ENCODE data around the gene DAZAP1. TPM values are rescaled to one million over a fixed set of nuclear protein-coding genes. Genes with fewer than 3 reads are reported as not detected.
A peak's percentile ranks its signal among the peaks of the same experiment; 100 is the strongest.

The DAZAP1 gene
- total RNA-seq, 1 experiment from 2014 or later = 144 TPM

GRCh38 chr19:1395194-1396018 lies 12.0 kb upstream of the DAZAP1 start:
- TF ChIP-seq EZH2 (IDR thresholded peaks at IDR 0.05; ENCODE audit: low read depth) = no peak
- no peak for TF ChIP-seq CTCF (conservative IDR thresholded peaks at IDR 0.05)
- no peaks in the 10 kb centered on the region for H3K9me3 ChIP-seq (ENCODE audit: insufficient read depth, low read depth)
- H3K4me3 ChIP-seq = no peak overlapping the region
- no peak overlapping the region for H3K4me2 ChIP-seq
- H3F3A ChIP-seq (ENCODE audit: insufficient read depth, low read depth) = no peaks in the 10 kb centered on the region
- H3K27ac ChIP-seq = no peak overlapping the region
- H3K4me1 ChIP-seq (replicated peaks; ENCODE audit: insufficient read depth) = no peaks in the 10 kb centered on the region
- no peaks in the 10 kb centered on the region for H3K36me3 ChIP-seq (ENCODE audit: low read depth)
- ChIA-PET POLR2A (ENCODE audit: unreplicated experiment) (no interaction called here), CTCF (no interaction called here)
- no peak overlapping the region for H2AFZ ChIP-seq
- H3K79me2 ChIP-seq (ENCODE audit: low read depth) = no peaks in the 10 kb centered on the region
- DNase-seq = no peak
- TSS peak; percentile 33 for BruUV-seq (replicated peaks)
- intact Hi-C loops (cut with micrococcal nuclease; ENCODE audit: unreplicated experiment) = no loop called here
- no peaks in the 10 kb centered on the region for H3K27me3 ChIP-seq (ENCODE audit: insufficient read depth, low read depth)
- H3K9me2 ChIP-seq (ENCODE audit: insufficient read depth) = no peaks in the 10 kb centered on the region
- H4K20me1 ChIP-seq (ENCODE audit: insufficient read depth) = no peaks in the 10 kb centered on the region

- TF ChIP-seq CTCF (conservative IDR thresholded peaks at IDR 0.05) = no peak
- TF ChIP-seq EZH2 (IDR thresholded peaks at IDR 0.05; ENCODE audit: low read depth) = no peak
- CTCF ChIA-PET = no interaction called here
These were observed 11.2 kb upstream of the DAZAP1 start for GRCh38 chr19:1396019-1396767.

GRCh38 chr19:1396768-1397679 lies 10.4 kb upstream of the DAZAP1 start:
- intact Hi-C loops (cut with micrococcal nuclease; ENCODE audit: unreplicated experiment) = no loop called here
- H3K4me3 ChIP-seq = no peak overlapping the region
- no TSS peak for BruUV-seq (replicated peaks)
- H3K27me3 ChIP-seq (ENCODE audit: insufficient read depth, low read depth) = no peaks in the 10 kb centered on the region
- TF ChIP-seq CTCF (conservative IDR thresholded peaks at IDR 0.05) = no peak
- no peak for TF ChIP-seq EZH2 (IDR thresholded peaks at IDR 0.05; ENCODE audit: low read depth)
- peaks cover 5% of the 10 kb centered on the region; the same call in 1 of the 2 replicates for H3F3A ChIP-seq (ENCODE audit: insufficient read depth, low read depth)
- H3K9me2 ChIP-seq (ENCODE audit: insufficient read depth) = no peaks in the 10 kb centered on the region
- H3K9me3 ChIP-seq (ENCODE audit: insufficient read depth, low read depth) = no peaks in the 10 kb centered on the region
- H4K20me1 ChIP-seq (ENCODE audit: insufficient read depth) = no peaks in the 10 kb centered on the region
- no peak overlapping the region for H3K4me2 ChIP-seq
- no peaks in the 10 kb centered on the region for H3K4me1 ChIP-seq (replicated peaks; ENCODE audit: insufficient read depth)
- CTCF ChIA-PET = no interaction called here
- H3K79me2 ChIP-seq (ENCODE audit: low read depth) = no peaks in the 10 kb centered on the region
- no peak for DNase-seq
- no peak overlapping the region for H2AFZ ChIP-seq
- POLR2A ChIA-PET (ENCODE audit: unreplicated experiment) = no interaction called here
- no peak overlapping the region for H3K27ac ChIP-seq
- H3K36me3 ChIP-seq (ENCODE audit: low read depth) = no peaks in the 10 kb centered on the region

More at GRCh38 chr19:1396019-1396767, 11.2 kb upstream of the DAZAP1 start:
- no peak for DNase-seq
- Histone ChIP-seq H3K9me3 (ENCODE audit: insufficient read depth, low read depth) (no peaks in the 10 kb centered on the region), H3K27me3 (ENCODE audit: insufficient read depth, low read depth) (no peaks in the 10 kb centered on the region), H3K4me1 (replicated peaks; ENCODE audit: insufficient read depth) (no peaks in the 10 kb centered on the region), H2AFZ (no peak overlapping the region), H3K4me3 (no peak overlapping the region), H3K4me2 (no peak overlapping the region), H3K79me2 (ENCODE audit: low read depth) (no peaks in the 10 kb centered on the region), H4K20me1 (ENCODE audit: insufficient read depth) (no peaks in the 10 kb centered on the region), H3K9me2 (ENCODE audit: insufficient read depth) (no peaks in the 10 kb centered on the region), H3F3A (ENCODE audit: insufficient read depth, low read depth) (no peaks in the 10 kb centered on the region), H3K36me3 (ENCODE audit: low read depth) (no peaks in the 10 kb centered on the region), H3K27ac (no peak overlapping the region)
- POLR2A ChIA-PET (ENCODE audit: unreplicated experiment) = no interaction called here
- no TSS peak for BruUV-seq (replicated peaks)
- intact Hi-C loops (cut with micrococcal nuclease; ENCODE audit: unreplicated experiment) = no loop called here

Data from PC-9 (cell line).